ENCODE data around the gene CYSTM1. TPM values are rescaled to one million over a fixed set of nuclear protein-coding genes. Genes with fewer than 3 reads are reported as not detected.

The CYSTM1 gene
- total RNA-seq, 2 donors from 2014 or later, result 56.8 to 97.2 TPM

GRCh38 chr5:140182803-140183367, 7.9 kb downstream of the CYSTM1 start:
- Histone ChIP-seq H3K4me3 (no peak overlapping the region), H3K4me1 (peaks cover 81% of the 10 kb centered on the region), H3K27ac (peak overlapping the region; percentile 18 to 61 (median 45)), H3K36me3 (replicated peaks in 1 of 2; ENCODE audit: insufficient read depth in 1 of 2, low read depth in 2 of 2) (no peaks in the 10 kb centered on the region), H3K27me3 (no peaks in the 10 kb centered on the region), H3K9me3 (no peaks in the 10 kb centered on the region)
- ATAC-seq (peak; percentile 67), DNase-seq (peak in 3 of 4 donors; percentile 49 to 55 (median 51))
- TF ChIP-seq CTCF (IDR thresholded peaks at IDR 0.05) (no peak), POLR2A (IDR thresholded peaks at IDR 0.05) (no peak)
- intact Hi-C loops (cut with DNase I), result no loop called here
- WGBS, 2 donors, result 60 to 63% methylated on average over 5 of the region's 5 CpGs

- no peak for TF ChIP-seq CTCF (IDR thresholded peaks at IDR 0.05)
- Histone ChIP-seq H3K4me1 (peaks cover 65% of the 10 kb centered on the region), H3K4me3 (no peak overlapping the region), H3K36me3 (replicated peaks in 1 of 2; ENCODE audit: insufficient read depth in 1 of 2, low read depth in 2 of 2) (no peaks in the 10 kb centered on the region), H3K9me3 (no peaks in the 10 kb centered on the region), H3K27me3 (no peaks in the 10 kb centered on the region), H3K27ac (peak overlapping the region in 1 of 4 donors; percentile 2)
- intact Hi-C loops (cut with DNase I), result no loop called here
- ATAC-seq (no peak), DNase-seq (no peak)
- 91 to 92% methylated on average over 2 of the region's 2 CpGs for WGBS, 2 donors
These were observed 10.4 kb downstream of the CYSTM1 start for GRCh38 chr5:140185409-140185808.

GRCh38 chr5:140186267-140186671, 11.3 kb downstream of the CYSTM1 start:
- Histone ChIP-seq H3K9me3 (no peaks in the 10 kb centered on the region), H3K36me3 (replicated peaks in 1 of 2; ENCODE audit: insufficient read depth in 1 of 2, low read depth in 2 of 2) (no peaks in the 10 kb centered on the region), H3K27ac (no peak overlapping the region), H3K4me1 (peaks cover 65% of the 10 kb centered on the region), H3K4me3 (no peak overlapping the region), H3K27me3 (no peaks in the 10 kb centered on the region)
- no peak for ATAC-seq
- TF ChIP-seq CTCF (IDR thresholded peaks at IDR 0.05), result no peak
- no peak for TF ChIP-seq POLR2A (IDR thresholded peaks at IDR 0.05)
- DNase-seq, result no peak
- 70 to 86% methylated on average over 5 of the region's 5 CpGs for WGBS, 2 donors
- intact Hi-C loops (cut with DNase I), result no loop called here

GRCh38 chr5:140189253-140189652, 14.3 kb downstream of the CYSTM1 start:
- H3K9me3 ChIP-seq, result no peaks in the 10 kb centered on the region
- H3K27ac ChIP-seq, result no peak overlapping the region
- WGBS, 2 donors, result 90 to 92% methylated on average over 2 of the region's 2 CpGs
- TF ChIP-seq CTCF (IDR thresholded peaks at IDR 0.05) (no peak), POLR2A (IDR thresholded peaks at IDR 0.05) (no peak)
- no peaks in the 10 kb centered on the region for H3K27me3 ChIP-seq
- H3K36me3 ChIP-seq (replicated peaks in 1 of 2; ENCODE audit: insufficient read depth in 1 of 2, low read depth in 2 of 2), result no peaks in the 10 kb centered on the region
- DNase-seq (no peak), ATAC-seq (no peak)
- intact Hi-C loops (cut with DNase I), result no loop called here
- H3K4me3 ChIP-seq, result no peak overlapping the region
- peaks cover 70% of the 10 kb centered on the region for H3K4me1 ChIP-seq

Measured in body of pancreas (tissue), 4 donors.